Epithelial cell of esophagus (primary cell): ENCODE results near the gene RAB39A.
"Not testable (repeated sequence)": the region's sequence is repeated elsewhere in the genome, so short reads cannot be mapped to it uniquely, and the experiment has no call there.

Source experiments
- DNase-seq: peaks from one replicate; pipeline ENCODE4 v3.0.0; 2010; ENCODE audit warnings: low read depth
- H3K4me3 ChIP-seq: 2 replicates; pipeline ENCODE4 v1.5.1; 2011; ENCODE audit warnings: mild to moderate bottlenecking, low read length, control low read depth
- CTCF ChIP-seq: IDR thresholded peaks from 2 replicates; pipeline ENCODE4 v1.5.1; 2011; ENCODE audit warnings: low read depth, mild to moderate bottlenecking, low read length, control low read depth, inconsistent platforms; ENCODE audit not compliant: insufficient read depth; ENCODE audit errors: missing control alignments

The RAB39A gene

DNA sequence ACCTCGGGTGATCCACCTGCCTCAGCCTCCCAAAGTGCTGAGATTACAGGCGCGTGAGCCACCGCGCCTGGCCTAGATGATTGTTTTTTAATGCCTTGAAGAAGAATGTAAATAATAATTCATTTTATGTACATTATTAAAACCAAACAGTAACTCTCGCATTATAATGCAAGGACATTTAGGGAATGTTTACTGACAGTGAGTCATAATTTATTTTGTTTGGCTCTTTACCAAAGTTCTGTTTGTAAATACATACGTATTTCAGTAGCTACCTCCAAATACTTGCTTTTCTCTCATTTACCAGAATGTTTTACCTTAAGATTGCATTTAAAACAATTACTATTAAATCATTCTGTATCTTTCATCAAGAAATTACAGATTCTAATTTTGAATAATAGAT, 3.0 kb downstream of the RAB39A start:
- peak; percentile 15 for DNase-seq
- no peak overlapping the region for H3K4me3 ChIP-seq
- no peak for TF ChIP-seq CTCF

- no peak overlapping the region for H3K4me3 ChIP-seq
- no peak for DNase-seq
- TF ChIP-seq CTCF, result no peak
These were observed 19.7 kb downstream of the RAB39A start for GRCh38 chr11:107947904-107948303.

- H3K4me3 ChIP-seq, DNase-seq: not testable (repeated sequence)
These were observed 20.1 kb downstream of the RAB39A start for GRCh38 chr11:107948328-107948727.

DNA sequence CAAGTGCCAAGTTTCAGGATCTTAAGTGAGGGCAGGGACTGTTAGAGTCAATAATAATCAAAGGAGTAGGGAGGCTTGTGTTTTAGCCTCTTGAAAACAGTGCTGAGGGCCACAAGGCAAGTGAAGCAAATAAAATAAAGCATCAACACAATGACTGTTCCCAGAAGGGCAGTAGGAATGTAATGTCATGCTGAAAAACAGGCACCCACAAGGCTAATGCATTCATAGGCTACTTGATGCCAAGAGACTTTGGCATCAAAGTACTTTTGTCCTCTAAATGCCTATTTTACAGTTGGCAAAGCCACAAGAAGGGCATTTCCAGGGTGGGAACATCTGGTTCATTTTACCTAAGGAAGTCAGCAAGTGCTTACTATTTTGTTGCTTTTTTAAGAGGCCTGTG, 22.9 kb downstream of the RAB39A start:
- no peak for TF ChIP-seq CTCF
- DNase-seq, result no peak
- H3K4me3 ChIP-seq, result no peak overlapping the region

DNA sequence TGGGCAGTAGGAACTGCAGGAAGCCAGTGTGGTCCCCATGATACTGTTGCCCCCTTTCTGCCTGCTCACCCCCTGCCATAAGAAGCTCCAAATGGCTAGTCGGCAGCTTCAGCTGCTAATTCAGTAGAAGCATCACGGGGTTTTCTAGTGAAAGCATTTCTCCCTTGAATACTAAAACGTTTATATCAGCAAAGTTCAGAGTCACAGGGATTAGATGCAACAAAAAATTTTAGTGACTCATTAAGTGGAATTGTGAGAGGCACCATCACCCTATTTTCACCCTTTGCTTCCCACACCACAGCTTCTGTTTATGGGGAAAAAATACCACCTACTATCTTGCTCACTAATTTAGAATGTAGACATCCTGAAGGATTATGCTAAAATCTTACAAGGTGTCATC, 25.2 kb downstream of the RAB39A start:
- no peak for TF ChIP-seq CTCF
- no peak overlapping the region for H3K4me3 ChIP-seq
- no peak for DNase-seq

- TF ChIP-seq CTCF, result no peak
- no peak for DNase-seq
- no peak overlapping the region for H3K4me3 ChIP-seq
These were observed 28.3 kb downstream of the RAB39A start for GRCh38 chr11:107956543-107956942.

GRCh38 chr11:107957109-107957588, 28.9 kb downstream of the RAB39A start:
- no peak for TF ChIP-seq CTCF
- no peak overlapping the region for H3K4me3 ChIP-seq
- no peak for DNase-seq

DNA sequence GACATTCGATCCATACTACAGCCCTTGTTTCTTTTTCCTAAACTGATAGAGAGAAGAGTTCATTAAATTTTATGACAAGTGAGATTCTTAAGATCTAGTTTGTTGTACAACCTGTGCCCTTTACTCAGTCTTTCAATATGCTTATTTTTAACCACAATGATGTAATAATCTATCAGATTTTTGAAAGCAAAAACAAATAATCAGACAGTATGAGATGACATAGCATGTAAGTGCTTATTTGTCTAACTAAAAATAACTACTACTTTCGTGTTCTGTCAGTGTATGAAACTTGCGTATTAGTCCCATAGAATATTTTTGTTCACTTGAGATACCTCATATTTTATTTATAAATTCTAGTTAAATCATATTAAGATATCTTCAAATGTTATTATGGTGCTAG, 33.2 kb downstream of the RAB39A start:
- no peak overlapping the region for H3K4me3 ChIP-seq
- DNase-seq, result no peak
- no peak for TF ChIP-seq CTCF
